Activated T-helper 2 cell treated with anti-CD3 and anti-CD28 coated beads, Interferon-gamma antibody, Interleukin-2, Interleukin-4, amounts not matched to agents 10 μg/mL and 5 μg/mL and 100 μg/mL, durations not matched to agents 14 hours and 24 hours and 36 hours (primary cell): ENCODE data around the gene CELA1. TPM values are rescaled to one million over a fixed set of nuclear protein-coding genes. Genes with fewer than 3 reads are reported as not detected.
"Not testable (repeated sequence)": the region's sequence is repeated elsewhere in the genome, so short reads cannot be mapped to it uniquely, and the experiment has no call there.

Source experiments
- DNase-seq: peaks from one replicate; pipeline ENCODE4 v3.0.0; 2021; ENCODE audit warnings: low spot score
- H3K27ac Mint-ChIP-seq: one replicate; pipeline ENCODE4 v1.8.0; 2021; ENCODE audit warnings: mixed read lengths
- H3K27me3 Mint-ChIP-seq: one replicate; pipeline ENCODE4 v1.8.0; 2021; ENCODE audit warnings: low read depth, mixed read lengths
- H3K36me3 Mint-ChIP-seq: one replicate; pipeline ENCODE4 v1.8.0; 2021; ENCODE audit warnings: low read depth, mixed read lengths
- H3K4me1 Mint-ChIP-seq: one replicate; pipeline ENCODE4 v1.8.0; 2021; ENCODE audit warnings: low read depth, mixed read lengths
- H3K4me3 Mint-ChIP-seq: one replicate; pipeline ENCODE4 v1.8.0; 2021; ENCODE audit warnings: low read depth, mild to moderate bottlenecking, moderate library complexity, mixed read lengths
- H3K9me3 Mint-ChIP-seq: one replicate; pipeline ENCODE4 v1.8.0; 2021; ENCODE audit warnings: mixed read lengths
- intact Hi-C: fragments of 100-400 bp; cut with micrococcal nuclease; formaldehyde crosslinking; loops from one replicate; pipeline ENCODE4 v1.15.1; 2023
- total RNA-seq: library from RNA; stranded (reverse); gene quantifications from 2 replicates; pipeline ENCODE4 v1.2.3, GENCODE V29; 2022

The CELA1 gene
- total RNA-seq, 1 donor from 2014 or later: not detected

DNA sequence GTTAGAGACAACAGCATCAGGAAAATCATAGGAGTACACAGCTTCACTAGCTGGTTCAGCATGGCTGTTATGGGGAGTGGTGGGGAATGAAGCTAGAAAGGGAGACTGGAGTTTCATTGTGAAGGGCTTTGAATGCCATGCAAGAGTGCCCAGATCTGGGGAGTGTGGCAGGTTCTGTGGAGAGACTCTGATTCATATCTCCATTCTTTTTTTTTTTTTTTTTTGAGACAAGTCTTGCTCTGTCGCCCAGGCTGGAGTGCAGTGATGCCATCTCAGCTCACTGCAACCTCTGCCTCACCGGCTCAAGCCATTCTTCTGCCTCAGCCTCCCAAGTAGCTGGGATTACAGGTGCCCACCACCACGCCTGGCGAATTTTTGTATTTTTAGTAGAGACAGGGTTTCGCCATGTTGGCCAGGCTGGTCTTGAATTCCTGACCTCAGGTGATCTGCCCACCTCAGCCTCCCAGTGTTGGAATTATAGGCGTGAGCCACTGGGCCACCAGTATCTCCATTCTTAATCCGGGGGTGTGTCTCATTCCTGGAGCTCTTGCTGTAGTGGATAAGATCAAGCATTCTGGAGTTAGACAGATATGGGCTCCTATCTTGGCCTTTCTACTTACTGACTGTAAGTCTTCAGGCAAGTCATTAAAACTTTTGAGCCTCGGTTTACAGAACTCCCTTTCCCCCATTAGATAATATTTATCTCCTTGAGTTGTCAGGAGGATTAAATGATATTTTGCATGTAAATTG, 28.2 kb downstream of the CELA1 start:
- Mint-ChIP-seq H3K36me3 (peaks cover 48% of the 10 kb centered on the region), H3K27ac (peak overlapping the region; percentile 82), H3K4me1 (peaks cover 54% of the 10 kb centered on the region)
- DNase-seq, H3K4me3 Mint-ChIP-seq, H3K27me3 Mint-ChIP-seq, intact Hi-C loops, H3K9me3 Mint-ChIP-seq: not testable (repeated sequence)

DNA sequence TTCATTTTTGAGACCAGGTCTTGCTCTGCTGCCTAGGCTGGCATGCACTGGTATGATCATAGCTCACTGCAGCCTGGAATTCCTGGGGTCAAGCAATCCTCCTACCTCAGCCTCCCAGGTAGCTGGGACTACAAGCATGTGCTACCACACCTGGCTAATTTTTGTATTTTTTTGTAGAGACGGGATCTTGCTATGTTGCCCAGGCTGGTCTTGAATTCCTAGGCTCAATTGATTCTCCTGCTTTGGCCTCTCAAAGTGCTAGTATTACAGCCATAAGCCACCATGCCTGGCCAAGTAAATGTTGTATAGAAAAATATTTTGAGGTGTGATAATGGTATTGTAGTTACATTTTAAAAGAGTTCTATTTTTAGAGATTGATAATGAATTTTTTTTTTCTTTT, 35.1 kb downstream of the CELA1 start:
- H3K9me3 Mint-ChIP-seq: no peaks in the 10 kb centered on the region
- H3K36me3 Mint-ChIP-seq: peaks cover 51% of the 10 kb centered on the region
- no peak overlapping the region for H3K27ac Mint-ChIP-seq
- no peak overlapping the region for H3K4me3 Mint-ChIP-seq
- intact Hi-C loops: no loop called here
- no peaks in the 10 kb centered on the region for H3K27me3 Mint-ChIP-seq
- no peak for DNase-seq
- peaks cover 15% of the 10 kb centered on the region for H3K4me1 Mint-ChIP-seq

DNA sequence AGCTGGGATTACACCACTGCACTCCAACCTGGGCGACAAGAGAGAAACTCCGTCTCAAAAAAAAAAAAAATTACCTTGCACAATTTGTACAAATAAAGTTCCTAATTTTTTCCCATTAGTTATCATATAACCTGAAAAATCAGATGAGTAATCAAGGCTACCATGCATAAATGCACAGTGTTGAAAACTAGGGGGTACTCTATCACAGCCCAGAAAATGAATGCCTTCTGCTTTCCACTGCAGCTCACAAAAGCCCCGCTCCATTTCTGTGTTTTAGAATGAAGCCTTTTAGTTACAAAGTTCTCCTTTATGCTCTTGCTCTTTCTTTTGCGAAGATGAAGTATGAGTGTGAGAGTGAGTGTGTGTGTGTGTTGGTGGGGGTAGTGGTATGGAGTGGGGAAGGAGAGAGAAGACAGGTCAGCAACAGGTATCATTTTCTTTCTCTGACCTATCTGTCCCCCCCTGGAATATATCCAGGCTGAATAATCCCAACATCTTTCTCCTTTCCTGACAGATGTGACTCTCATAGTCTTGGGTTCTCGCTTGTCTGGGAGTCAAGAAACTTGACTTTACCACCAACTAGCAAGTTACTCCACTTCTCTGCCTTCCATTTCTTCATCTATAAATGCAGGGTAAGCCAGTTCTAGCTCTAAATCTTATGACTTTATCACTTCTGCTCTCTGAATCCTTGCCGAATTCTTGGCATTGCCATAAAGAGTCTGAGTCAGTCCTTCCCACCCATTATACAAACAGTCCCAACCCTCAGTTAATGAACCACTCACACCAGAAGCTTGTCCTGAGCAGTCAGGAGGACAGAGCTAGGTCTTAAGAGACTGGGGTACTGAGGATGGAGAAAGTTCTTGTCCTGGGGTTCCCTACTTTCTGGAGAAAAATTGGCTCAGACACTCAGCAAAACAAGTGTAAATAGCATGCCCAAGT, 38.6 kb downstream of the CELA1 start:
- Mint-ChIP-seq H3K4me3 (no peak overlapping the region), H3K27ac (no peak overlapping the region), H3K27me3 (no peaks in the 10 kb centered on the region), H3K36me3 (peaks cover 51% of the 10 kb centered on the region), H3K9me3 (no peaks in the 10 kb centered on the region), H3K4me1 (peaks cover 11% of the 10 kb centered on the region)
- intact Hi-C loops: no loop called here
- DNase-seq: no peak

DNA sequence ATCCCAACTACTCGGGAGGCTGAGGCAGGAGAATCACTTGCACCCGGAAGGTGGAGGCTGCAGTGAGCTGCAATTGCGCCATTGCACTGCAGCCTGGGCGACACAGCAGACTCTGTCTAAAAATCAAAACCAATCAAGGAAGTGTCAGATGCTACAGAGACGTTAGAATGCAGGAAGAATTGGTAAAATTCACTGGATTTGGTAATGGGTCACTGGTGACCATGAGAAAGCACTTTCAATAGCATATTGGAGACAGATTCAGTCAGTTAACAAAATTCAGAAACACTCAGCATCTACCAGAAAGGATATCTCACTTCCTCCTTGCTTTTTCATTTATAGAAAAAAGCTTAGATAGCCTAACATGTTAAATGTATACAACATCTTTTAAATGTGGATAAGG, 40.0 kb downstream of the CELA1 start:
- intact Hi-C loops: no loop called here
- H3K4me3 Mint-ChIP-seq: no peak overlapping the region
- no peak for DNase-seq
- peaks cover 52% of the 10 kb centered on the region for H3K36me3 Mint-ChIP-seq
- no peaks in the 10 kb centered on the region for H3K9me3 Mint-ChIP-seq
- H3K27ac Mint-ChIP-seq: no peak overlapping the region
- H3K27me3 Mint-ChIP-seq: no peaks in the 10 kb centered on the region
- peaks cover 9% of the 10 kb centered on the region for H3K4me1 Mint-ChIP-seq

DNA sequence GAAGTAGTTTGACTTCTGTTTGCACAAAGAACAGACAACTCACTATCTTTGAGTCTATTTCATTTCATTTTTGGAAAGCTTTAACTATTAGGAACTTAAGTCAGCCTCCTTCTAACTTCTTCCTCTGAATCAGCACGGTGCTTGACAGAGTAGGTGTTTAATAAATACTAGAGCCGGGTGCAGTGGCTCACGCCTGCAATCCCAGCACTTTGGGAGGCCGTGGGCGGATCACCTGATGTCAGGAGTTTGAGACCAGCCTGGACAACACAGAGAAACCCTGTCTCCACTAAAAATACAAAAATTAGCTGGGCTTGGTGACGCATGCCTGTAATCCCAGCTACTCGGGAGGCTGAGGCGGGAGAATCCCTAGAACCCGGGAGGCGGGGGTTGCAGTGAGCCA, 45.7 kb downstream of the CELA1 start:
- H3K27ac Mint-ChIP-seq, DNase-seq, H3K27me3 Mint-ChIP-seq, H3K9me3 Mint-ChIP-seq, H3K4me3 Mint-ChIP-seq, H3K4me1 Mint-ChIP-seq, intact Hi-C loops: not testable (repeated sequence)
- peaks cover 47% of the 10 kb centered on the region for H3K36me3 Mint-ChIP-seq

DNA sequence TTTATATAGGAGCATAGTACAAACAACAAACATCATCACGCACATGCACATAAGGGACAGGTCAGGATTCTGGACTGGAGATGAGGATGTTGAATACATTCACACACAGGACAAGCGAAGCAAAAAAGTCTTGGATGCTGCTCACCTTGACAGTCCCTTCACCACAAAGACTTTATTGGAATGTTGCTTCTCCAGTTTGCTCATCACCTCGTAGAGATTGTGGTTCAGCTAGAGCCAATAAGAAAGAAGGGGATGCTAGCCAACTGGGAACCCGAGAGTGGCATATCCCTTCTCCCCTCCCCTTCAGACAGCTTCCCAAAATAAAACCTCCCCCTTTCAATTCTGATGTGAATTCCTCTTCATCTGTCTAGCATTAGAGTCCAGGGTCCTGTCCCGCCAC, 50.8 kb downstream of the CELA1 start:
- Mint-ChIP-seq H3K4me3 (no peak overlapping the region), H3K27me3 (no peaks in the 10 kb centered on the region), H3K36me3 (peaks cover 41% of the 10 kb centered on the region), H3K4me1 (peaks cover 7% of the 10 kb centered on the region), H3K9me3 (no peaks in the 10 kb centered on the region), H3K27ac (no peak overlapping the region)
- intact Hi-C loops: no loop called here
- no peak for DNase-seq

DNA sequence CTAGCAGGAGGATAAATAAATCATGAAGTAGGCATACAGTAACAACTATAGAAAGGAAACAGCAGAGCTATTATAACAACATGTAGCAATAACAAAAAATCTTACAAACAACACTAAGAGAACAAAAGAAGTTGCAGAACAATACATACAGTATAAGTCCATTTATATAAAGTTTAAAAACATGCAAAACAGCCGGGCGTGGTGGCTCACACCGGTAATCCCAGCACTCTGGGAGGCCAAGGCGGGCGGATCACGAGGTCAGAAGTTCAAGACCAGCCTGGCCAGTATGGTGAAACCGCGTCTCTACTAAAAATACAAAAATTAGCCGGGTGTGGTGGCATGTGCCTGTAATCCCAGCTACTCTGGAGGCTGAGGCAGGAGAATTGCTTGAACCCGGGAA, 52.4 kb downstream of the CELA1 start:
- Mint-ChIP-seq H3K36me3 (peaks cover 40% of the 10 kb centered on the region), H3K27ac (peak overlapping the region; percentile 40)
- H3K9me3 Mint-ChIP-seq, H3K27me3 Mint-ChIP-seq, DNase-seq, H3K4me3 Mint-ChIP-seq, intact Hi-C loops, H3K4me1 Mint-ChIP-seq: not testable (repeated sequence)

DNA sequence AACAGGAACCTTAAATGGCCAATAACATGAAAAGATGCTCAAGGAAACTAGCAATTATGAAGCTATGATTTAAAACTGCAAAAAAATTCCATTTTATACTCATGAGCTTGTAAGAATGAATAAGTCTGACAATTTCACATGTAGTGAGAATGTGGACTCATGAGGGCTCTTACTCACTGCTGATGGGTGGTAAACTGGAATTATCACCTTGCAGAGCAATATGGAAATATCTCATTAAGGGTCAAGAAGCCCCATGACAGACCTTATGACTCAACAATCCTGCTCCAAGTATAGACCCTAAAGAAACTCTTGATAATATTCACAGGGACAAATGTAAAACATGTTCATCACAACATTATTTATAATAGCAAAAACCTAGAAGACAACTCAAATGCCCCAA, 52.8 kb downstream of the CELA1 start:
- H3K27ac Mint-ChIP-seq: peak overlapping the region; percentile 40
- intact Hi-C loops: no loop called here

DNA sequence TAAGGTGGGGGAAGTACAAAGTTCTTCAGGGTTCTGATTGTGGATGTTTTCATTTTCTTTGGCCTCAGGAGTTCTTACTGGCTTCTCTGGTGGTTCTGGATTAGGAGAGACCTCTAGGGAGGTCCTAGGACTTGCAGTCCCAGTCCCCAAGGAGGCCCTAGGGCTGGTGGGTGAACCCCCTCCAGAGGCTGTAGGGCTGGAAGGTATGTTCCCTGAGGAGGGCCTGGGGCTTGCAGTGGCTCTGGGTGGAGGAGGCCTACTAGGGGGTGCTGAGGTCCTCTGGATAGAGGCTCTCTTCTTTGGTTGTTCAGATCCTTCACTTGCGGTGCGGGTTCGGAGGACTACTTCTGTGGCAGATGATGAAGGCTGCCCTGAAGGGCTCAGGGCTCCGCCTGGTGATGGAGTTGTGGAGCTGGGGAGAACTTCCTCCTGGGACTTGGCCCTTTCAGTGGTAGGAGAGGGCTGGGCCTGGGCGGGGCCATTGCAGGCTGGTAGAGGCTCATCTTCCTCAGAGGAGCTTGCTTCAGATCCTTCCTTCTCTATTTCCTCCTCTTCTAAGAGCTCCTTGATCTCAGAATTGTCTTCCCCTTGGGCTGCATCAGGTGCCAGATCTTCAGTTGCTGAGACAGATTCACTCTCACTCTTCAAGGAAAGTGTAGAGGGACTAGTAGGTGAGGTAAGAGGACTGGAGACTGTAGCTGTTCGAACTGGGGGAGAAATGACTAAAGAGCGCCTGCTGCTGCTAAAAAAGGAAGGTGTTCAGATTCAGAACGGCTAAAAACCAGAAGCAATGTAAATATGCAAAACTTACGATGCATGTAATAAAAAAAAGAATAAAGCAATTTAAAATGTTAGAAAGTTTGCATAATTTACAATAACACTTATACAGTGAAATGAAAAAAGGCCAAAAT, 54.6 kb downstream of the CELA1 start:
- DNase-seq, H3K27me3 Mint-ChIP-seq, H3K9me3 Mint-ChIP-seq, H3K4me1 Mint-ChIP-seq, intact Hi-C loops, H3K27ac Mint-ChIP-seq, H3K4me3 Mint-ChIP-seq: not testable (repeated sequence)
- peaks cover 45% of the 10 kb centered on the region for H3K36me3 Mint-ChIP-seq

More for the DNA sequence above, 52.8 kb downstream of the CELA1 start:
- no peaks in the 10 kb centered on the region for H3K27me3 Mint-ChIP-seq
- peaks cover 43% of the 10 kb centered on the region for H3K36me3 Mint-ChIP-seq
- H3K4me3 Mint-ChIP-seq: no peak overlapping the region
- no peaks in the 10 kb centered on the region for H3K9me3 Mint-ChIP-seq
- peaks cover 7% of the 10 kb centered on the region for H3K4me1 Mint-ChIP-seq
- DNase-seq: no peak

DNA sequence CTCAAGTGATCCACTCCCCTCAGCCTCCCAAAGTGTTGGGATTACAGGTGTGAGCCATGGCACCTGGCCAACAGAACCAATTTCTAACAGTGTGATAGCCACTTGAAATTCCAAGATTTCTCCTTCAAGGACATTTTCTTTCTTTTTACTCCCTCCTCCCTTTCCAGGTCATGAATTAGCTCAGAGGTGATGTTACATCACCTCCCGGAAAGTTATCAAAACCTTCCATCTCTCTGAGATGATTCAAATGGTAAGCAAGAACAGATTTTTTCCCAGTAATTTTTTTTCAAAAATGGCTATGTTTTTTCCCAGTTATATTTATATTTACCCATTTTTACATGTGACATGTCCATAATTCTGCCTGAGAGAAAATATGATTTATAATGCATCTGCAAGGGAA, 60.6 kb downstream of the CELA1 start:
- no peaks in the 10 kb centered on the region for H3K4me1 Mint-ChIP-seq
- intact Hi-C loops: no loop called here
- H3K36me3 Mint-ChIP-seq: peaks cover 41% of the 10 kb centered on the region
- no peak overlapping the region for H3K27ac Mint-ChIP-seq
- no peaks in the 10 kb centered on the region for H3K27me3 Mint-ChIP-seq
- no peak overlapping the region for H3K4me3 Mint-ChIP-seq
- no peaks in the 10 kb centered on the region for H3K9me3 Mint-ChIP-seq
- no peak for DNase-seq

DNA sequence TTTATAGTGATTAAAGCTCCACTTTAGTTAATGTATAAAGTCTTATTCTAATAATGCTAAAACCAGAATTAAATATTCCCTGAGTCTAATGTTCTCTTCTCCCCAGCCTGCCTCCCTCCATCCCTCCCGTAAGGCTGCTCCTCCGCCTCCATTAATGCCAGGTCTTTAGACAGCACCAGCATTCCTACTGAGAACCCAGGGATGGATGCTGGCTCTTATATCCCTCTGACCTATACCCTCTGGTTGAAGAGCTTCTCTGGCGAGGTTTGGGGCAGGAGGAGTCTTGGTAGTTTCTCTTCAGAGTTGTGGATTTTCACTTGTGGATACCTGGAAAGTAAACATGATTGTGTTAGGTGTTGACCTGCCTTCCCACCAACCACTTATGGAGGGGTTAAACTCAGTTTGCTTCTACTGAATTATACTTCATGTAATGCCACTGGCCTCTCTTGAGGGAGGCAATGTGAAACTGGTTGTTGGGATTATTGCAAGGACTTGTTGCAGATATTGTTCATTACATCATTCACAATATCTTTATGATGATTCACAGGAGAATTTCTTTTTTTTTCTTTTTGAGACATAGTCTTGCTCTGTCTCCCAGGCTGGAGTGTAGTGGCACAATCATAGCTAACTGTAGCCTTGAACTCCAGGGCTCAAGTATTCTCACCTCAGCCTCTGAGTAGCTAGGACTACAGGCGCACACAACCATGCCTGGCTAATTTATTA, 65.1 kb downstream of the CELA1 start:
- H3K9me3 Mint-ChIP-seq: no peaks in the 10 kb centered on the region
- H3K4me3 Mint-ChIP-seq: no peak overlapping the region
- H3K27me3 Mint-ChIP-seq: no peaks in the 10 kb centered on the region
- H3K36me3 Mint-ChIP-seq: peaks cover 25% of the 10 kb centered on the region
- intact Hi-C loops: no loop called here
- H3K4me1 Mint-ChIP-seq: no peaks in the 10 kb centered on the region
- H3K27ac Mint-ChIP-seq: no peak overlapping the region
- no peak for DNase-seq
